Activated T-cell treated with anti-CD3 and anti-CD28 coated beads, Interleukin-2, amount 50 U/mL, for 72 hours (primary cell): Measurements from ENCODE around the gene CARD11. TPM values are rescaled to one million over a fixed set of nuclear protein-coding genes. Genes with fewer than 3 reads are reported as not detected.
A peak's percentile ranks its signal among the peaks of the same experiment; 100 is the strongest.
"Not testable (repeated sequence)": the region's sequence is repeated elsewhere in the genome, so short reads cannot be mapped to it uniquely, and the experiment has no call there.

ENCODE experiments used
- ATAC-seq, 2 donors: fragments of 150-1000 bp; cut with Tn5 transposase; replicated peaks in 1 of 2; 2 replicates each; pipeline ENCODE4 v1.10.0; 2021; ENCODE audit warnings: moderate library complexity in 2 of 2, mild to moderate bottlenecking in 1 of 2
- DNase-seq, 2 donors: peaks; one replicate each; pipeline ENCODE4 v3.0.0; 2021 to 2022; ENCODE audit warnings: mixed read lengths in 1 of 2
- H3K27ac Mint-ChIP-seq: one replicate; pipeline ENCODE4 v1.8.0; 2022; ENCODE audit warnings: mild to moderate bottlenecking, moderate library complexity, mixed read lengths
- H3K27me3 Mint-ChIP-seq: one replicate; pipeline ENCODE4 v1.8.0; 2022; ENCODE audit warnings: low read depth, mixed read lengths
- H3K36me3 Mint-ChIP-seq, 2 donors: one replicate each; pipeline ENCODE4 v1.8.0; 2022; ENCODE audit warnings: mixed read lengths in 2 of 2, mild to moderate bottlenecking in 1 of 2; ENCODE audit not compliant: insufficient read depth in 2 of 2
- H3K4me1 Mint-ChIP-seq: one replicate; pipeline ENCODE4 v1.8.0; 2022; ENCODE audit warnings: low read depth, mixed read lengths
- H3K4me3 Mint-ChIP-seq, 2 donors: one replicate each; pipeline ENCODE4 v1.8.0; 2022; ENCODE audit warnings: mild to moderate bottlenecking in 2 of 2, mixed read lengths in 2 of 2, moderate library complexity in 2 of 2
- H3K9me3 Mint-ChIP-seq, 2 donors: one replicate each; pipeline ENCODE4 v1.8.0; 2022; ENCODE audit warnings: mixed read lengths in 2 of 2
- total RNA-seq, 2 donors: library from RNA; stranded (reverse); gene quantifications; one replicate each; pipeline ENCODE4 v1.2.3, GENCODE V29; 2022

CARD11 gene
- total RNA-seq, 2 donors from 2014 or later = 101 to 114 TPM

GRCh38 chr7:2926120-2926895 lies 117.4 kb downstream of the CARD11 start:
- DNase-seq (no peak), ATAC-seq (no peak)
- Mint-ChIP-seq H3K27me3 (no peaks in the 10 kb centered on the region), H3K36me3 (peaks cover 5 to 13% of the 10 kb centered on the region in 2 donors), H3K27ac (peak overlapping the region; percentile 3), H3K4me1 (no peaks in the 10 kb centered on the region), H3K4me3 (no peak overlapping the region), H3K9me3 (no peaks in the 10 kb centered on the region)

- Mint-ChIP-seq H3K36me3 (peaks cover 11 to 25% of the 10 kb centered on the region in 2 donors), H3K4me3 (no peak overlapping the region), H3K27ac (no peak overlapping the region), H3K4me1 (no peaks in the 10 kb centered on the region), H3K9me3 (peaks cover 0 to 4% of the 10 kb centered on the region in 2 donors), H3K27me3 (no peaks in the 10 kb centered on the region)
- ATAC-seq = no peak
- DNase-seq = no peak
Observed at GRCh38 chr7:2924866-2925840, 118.5 kb downstream of the CARD11 start.

- Mint-ChIP-seq H3K27ac (no peak overlapping the region), H3K4me3 (no peak overlapping the region), H3K36me3 (peaks cover 17 to 27% of the 10 kb centered on the region in 2 donors), H3K4me1 (no peaks in the 10 kb centered on the region), H3K9me3 (peaks cover 0 to 4% of the 10 kb centered on the region in 2 donors), H3K27me3 (no peaks in the 10 kb centered on the region)
- ATAC-seq (no peak), DNase-seq (no peak)
Observed at GRCh38 chr7:2923886-2924574, 119.6 kb downstream of the CARD11 start.

GRCh38 chr7:2923291-2923781 lies 120.3 kb downstream of the CARD11 start:
- no peak for ATAC-seq
- H3K4me3 Mint-ChIP-seq = no peak overlapping the region

GRCh38 chr7:2922866-2923265 lies 120.8 kb downstream of the CARD11 start:
- H3K9me3 Mint-ChIP-seq = peaks cover 0 to 4% of the 10 kb centered on the region in 2 donors
- DNase-seq (no peak), ATAC-seq (no peak)
- H3K27me3 Mint-ChIP-seq = no peaks in the 10 kb centered on the region
- no peak overlapping the region for H3K27ac Mint-ChIP-seq
- peaks cover 21 to 27% of the 10 kb centered on the region in 2 donors for H3K36me3 Mint-ChIP-seq
- no peaks in the 10 kb centered on the region for H3K4me1 Mint-ChIP-seq
- H3K4me3 Mint-ChIP-seq = no peak overlapping the region

More at GRCh38 chr7:2923291-2923781, 120.3 kb downstream of the CARD11 start:
- Mint-ChIP-seq H3K9me3 (peaks cover 0 to 4% of the 10 kb centered on the region in 2 donors), H3K36me3 (peaks cover 21 to 27% of the 10 kb centered on the region in 2 donors), H3K4me1 (no peaks in the 10 kb centered on the region), H3K27ac (no peak overlapping the region), H3K27me3 (no peaks in the 10 kb centered on the region)
- DNase-seq = no peak

DNA sequence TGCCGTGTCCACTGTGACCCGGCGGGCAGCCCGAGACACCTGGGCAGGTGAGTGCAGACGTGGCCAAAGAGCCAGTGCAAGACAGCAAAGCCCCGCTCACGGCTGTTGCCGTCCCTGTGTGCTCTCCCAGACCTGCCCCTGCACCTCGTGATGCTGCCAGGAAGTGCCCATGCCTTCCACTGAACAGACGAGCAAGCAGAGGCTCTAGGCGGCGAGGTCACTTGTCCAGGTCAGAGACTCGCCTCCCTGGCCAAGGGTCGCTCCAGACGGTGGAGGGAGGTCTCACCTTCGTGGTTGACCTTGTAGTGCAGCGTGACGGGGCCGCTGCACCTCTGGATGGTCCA lies 121.3 kb downstream of the CARD11 start:
- H3K27ac Mint-ChIP-seq = no peak overlapping the region
- peaks cover 20 to 27% of the 10 kb centered on the region in 2 donors for H3K36me3 Mint-ChIP-seq
- no peak overlapping the region for H3K4me3 Mint-ChIP-seq
- no peak for ATAC-seq
- H3K9me3 Mint-ChIP-seq = peaks cover 0 to 4% of the 10 kb centered on the region in 2 donors
- no peaks in the 10 kb centered on the region for H3K4me1 Mint-ChIP-seq
- no peaks in the 10 kb centered on the region for H3K27me3 Mint-ChIP-seq
- DNase-seq = no peak

DNA sequence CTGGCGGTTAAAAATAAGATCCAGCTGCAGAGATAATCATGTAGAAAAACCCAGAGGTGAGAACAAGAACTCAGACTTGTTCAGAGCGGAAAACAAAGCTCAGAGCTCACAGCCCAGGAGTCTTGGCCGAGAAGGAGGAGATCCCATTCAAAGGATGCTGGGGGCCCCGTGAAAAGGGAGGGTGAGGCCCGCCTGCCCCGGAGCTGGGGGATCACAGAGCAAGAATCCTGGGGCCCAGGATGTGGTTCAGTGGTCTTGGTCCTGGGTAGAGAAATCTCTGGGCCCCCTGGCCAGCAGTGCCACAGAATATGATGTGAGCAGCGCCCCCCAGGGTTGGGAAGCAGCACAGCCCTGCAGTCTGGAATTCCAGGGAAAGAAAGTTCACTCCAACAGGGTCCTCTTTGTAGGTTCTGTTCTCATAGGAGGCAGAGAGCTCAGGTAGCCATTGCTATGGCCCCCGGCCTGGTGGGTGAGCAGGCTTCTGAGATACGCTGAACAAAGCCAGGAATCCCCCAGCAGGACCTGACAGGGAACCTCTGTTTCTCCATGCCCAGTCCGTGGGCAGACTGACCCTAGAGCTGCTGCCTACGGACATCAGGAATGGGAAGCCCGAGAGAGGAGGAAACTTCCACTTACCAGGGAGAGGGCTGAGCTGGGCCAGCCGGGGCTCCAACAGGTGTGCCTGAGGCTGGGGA lies 121.9 kb downstream of the CARD11 start:
- no peak overlapping the region for H3K27ac Mint-ChIP-seq
- DNase-seq (no peak), ATAC-seq (no peak)
- no peak overlapping the region for H3K4me3 Mint-ChIP-seq
- no peaks in the 10 kb centered on the region for H3K27me3 Mint-ChIP-seq
- H3K4me1 Mint-ChIP-seq = no peaks in the 10 kb centered on the region
- H3K36me3 Mint-ChIP-seq = peaks cover 20 to 29% of the 10 kb centered on the region in 2 donors
- H3K9me3 Mint-ChIP-seq = peaks cover 0 to 4% of the 10 kb centered on the region in 2 donors

DNA sequence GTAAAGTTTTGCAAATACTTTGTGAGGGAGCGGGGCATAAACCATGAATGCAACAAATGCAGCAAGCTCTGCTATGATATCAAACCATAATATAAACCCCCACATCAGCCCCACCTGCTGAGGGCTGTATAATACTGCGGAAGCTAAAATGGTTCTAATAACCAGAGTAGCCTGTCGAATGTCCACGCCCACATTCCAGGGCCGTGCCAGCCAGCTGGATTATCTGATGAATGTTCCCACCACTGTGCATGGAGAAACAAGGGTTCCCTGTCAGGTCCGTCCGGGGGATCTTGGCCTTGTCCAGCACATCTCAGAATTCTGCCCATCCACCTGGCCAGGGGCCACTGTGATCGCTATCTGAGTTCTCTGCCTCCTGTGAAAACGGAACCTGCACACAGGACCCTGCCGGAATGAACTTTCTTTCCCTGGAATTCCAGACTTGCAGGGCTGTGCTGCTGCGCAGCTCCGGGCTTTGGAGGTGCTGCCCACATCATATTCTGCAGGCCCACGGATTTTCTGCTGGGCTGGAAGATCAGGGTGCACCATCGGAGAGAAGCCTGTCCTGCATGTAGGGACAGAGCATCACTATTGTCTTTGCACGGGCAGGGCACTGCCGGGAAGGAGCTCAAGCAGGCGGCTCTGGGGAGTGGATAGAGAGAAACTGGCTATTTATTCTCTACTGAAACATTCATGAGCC lies 122.6 kb downstream of the CARD11 start:
- ATAC-seq = no peak
- no peak overlapping the region for H3K27ac Mint-ChIP-seq
- peaks cover 20 to 29% of the 10 kb centered on the region in 2 donors for H3K36me3 Mint-ChIP-seq

GRCh38 chr7:2920480-2920879 lies 123.2 kb downstream of the CARD11 start:
- not testable (repeated sequence) for H3K9me3 Mint-ChIP-seq, H3K27me3 Mint-ChIP-seq, DNase-seq, H3K4me1 Mint-ChIP-seq, ATAC-seq, H3K4me3 Mint-ChIP-seq
- Mint-ChIP-seq H3K27ac (peak overlapping the region; percentile 10), H3K36me3 (peaks cover 20 to 28% of the 10 kb centered on the region in 2 donors)

More for the DNA sequence above, 122.6 kb downstream of the CARD11 start:
- Mint-ChIP-seq H3K9me3 (peaks cover 0 to 4% of the 10 kb centered on the region in 2 donors), H3K27me3 (no peaks in the 10 kb centered on the region), H3K4me1 (no peaks in the 10 kb centered on the region), H3K4me3 (no peak overlapping the region)
- no peak for DNase-seq

DNA sequence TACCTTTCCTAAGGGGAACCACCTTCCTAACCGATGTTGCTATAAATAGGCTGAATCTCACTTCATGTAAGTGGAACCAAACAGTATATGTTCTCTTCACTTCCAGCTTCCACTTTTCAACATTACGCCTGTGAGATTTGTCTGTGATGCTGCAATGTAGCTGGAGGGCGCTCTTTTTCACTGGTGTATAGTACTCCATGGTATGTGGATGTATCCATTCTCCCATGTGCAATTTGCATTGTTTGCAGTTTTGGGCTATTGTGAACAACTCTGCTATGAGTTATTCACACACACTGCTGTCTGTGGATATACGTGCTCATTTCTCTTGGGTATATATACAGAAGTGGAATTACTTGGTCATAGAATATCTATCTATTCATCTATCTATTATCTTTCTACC lies 123.6 kb downstream of the CARD11 start:
- no peak for ATAC-seq
- H3K9me3 Mint-ChIP-seq = peaks cover 0 to 4% of the 10 kb centered on the region in 2 donors
- peaks cover 20 to 28% of the 10 kb centered on the region in 2 donors for H3K36me3 Mint-ChIP-seq

DNA sequence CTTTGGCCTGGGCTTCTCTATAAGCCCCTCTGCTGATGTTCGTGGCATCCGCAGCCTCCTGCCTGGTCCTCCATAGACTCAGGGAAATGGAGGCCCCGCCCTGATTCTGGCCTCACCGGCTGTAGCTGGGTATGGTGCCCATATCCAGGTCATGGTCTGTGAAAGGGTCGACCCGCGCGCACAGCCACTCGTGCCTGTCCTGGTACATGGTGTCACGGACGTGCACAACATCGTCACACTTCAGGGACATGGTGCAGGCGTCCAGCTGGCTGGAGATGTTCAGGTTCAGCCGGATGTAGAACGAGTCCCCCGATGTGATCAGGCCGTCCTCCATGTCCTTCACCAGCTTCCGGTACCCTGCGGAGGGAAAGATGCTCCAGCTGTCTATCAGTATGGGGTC lies 124.4 kb downstream of the CARD11 start:
- DNase-seq (no peak), ATAC-seq (no peak)
- no peak overlapping the region for H3K4me3 Mint-ChIP-seq
- peaks cover 0 to 4% of the 10 kb centered on the region in 2 donors for H3K9me3 Mint-ChIP-seq
- H3K27ac Mint-ChIP-seq = no peak overlapping the region
- H3K4me1 Mint-ChIP-seq = no peaks in the 10 kb centered on the region
- no peaks in the 10 kb centered on the region for H3K27me3 Mint-ChIP-seq
- H3K36me3 Mint-ChIP-seq = peaks cover 20 to 28% of the 10 kb centered on the region in 2 donors

More for the DNA sequence above, 123.6 kb downstream of the CARD11 start:
- no peak for DNase-seq
- Mint-ChIP-seq H3K27me3 (no peaks in the 10 kb centered on the region), H3K27ac (peak overlapping the region; percentile 10), H3K4me3 (no peak overlapping the region), H3K4me1 (no peaks in the 10 kb centered on the region)

- peaks cover 20 to 28% of the 10 kb centered on the region in 2 donors for H3K36me3 Mint-ChIP-seq
- DNase-seq (no peak), ATAC-seq (no peak)
- H3K27me3 Mint-ChIP-seq = no peaks in the 10 kb centered on the region
- H3K4me1 Mint-ChIP-seq = no peaks in the 10 kb centered on the region
- peaks cover 0 to 4% of the 10 kb centered on the region in 2 donors for H3K9me3 Mint-ChIP-seq
- H3K4me3 Mint-ChIP-seq = no peak overlapping the region
- no peak overlapping the region for H3K27ac Mint-ChIP-seq
Observed at GRCh38 chr7:2918406-2918805, 125.3 kb downstream of the CARD11 start.
